Keratinocyte (primary cell): ENCODE measurements around the gene PPP1R3C.

ENCODE experiments used
- CTCF ChIP-seq, 3 experiments: IDR thresholded peaks in 1 of 3; conservative IDR thresholded peaks in 1 of 3; optimal IDR thresholded peaks in 1 of 3; 2 replicates in 2 of 3; 3 replicates in 1 of 3; pipeline versions ENCODE3 to v1.5.1; 2011; ENCODE audit warnings: low read length in 3 of 3, mild to moderate bottlenecking in 3 of 3, moderate library complexity in 2 of 3, control low read depth in 1 of 3, inconsistent platforms in 1 of 3; ENCODE audit not compliant: insufficient read depth in 2 of 3; ENCODE audit errors: extremely low read depth in 1 of 3
- EZH2 ChIP-seq: IDR thresholded peaks from one replicate; pipeline ENCODE4 v1.6.1; 2012; ENCODE audit warnings: inconsistent platforms, mild to moderate bottlenecking, low read length, moderate library complexity

- no peak for TF ChIP-seq CTCF (optimal IDR thresholded peaks at IDR 0.05 in 1 of 3, IDR thresholded peaks at IDR 0.05 in 1 of 3, conservative IDR thresholded peaks at IDR 0.05 in 1 of 3; ENCODE audit: extremely low read depth in 1 of 3, insufficient read depth in 2 of 3, low read length in 3 of 3)
- TF ChIP-seq EZH2: no peak
Measured at GRCh38 chr10:91610919-91611318, 22.0 kb downstream of the PPP1R3C start.
